ENCODE results near the gene KLK7.
"Not testable (repeated sequence)": the region's sequence is repeated elsewhere in the genome, so short reads cannot be mapped to it uniquely, and the experiment has no call there.

Gene KLK7

DNA sequence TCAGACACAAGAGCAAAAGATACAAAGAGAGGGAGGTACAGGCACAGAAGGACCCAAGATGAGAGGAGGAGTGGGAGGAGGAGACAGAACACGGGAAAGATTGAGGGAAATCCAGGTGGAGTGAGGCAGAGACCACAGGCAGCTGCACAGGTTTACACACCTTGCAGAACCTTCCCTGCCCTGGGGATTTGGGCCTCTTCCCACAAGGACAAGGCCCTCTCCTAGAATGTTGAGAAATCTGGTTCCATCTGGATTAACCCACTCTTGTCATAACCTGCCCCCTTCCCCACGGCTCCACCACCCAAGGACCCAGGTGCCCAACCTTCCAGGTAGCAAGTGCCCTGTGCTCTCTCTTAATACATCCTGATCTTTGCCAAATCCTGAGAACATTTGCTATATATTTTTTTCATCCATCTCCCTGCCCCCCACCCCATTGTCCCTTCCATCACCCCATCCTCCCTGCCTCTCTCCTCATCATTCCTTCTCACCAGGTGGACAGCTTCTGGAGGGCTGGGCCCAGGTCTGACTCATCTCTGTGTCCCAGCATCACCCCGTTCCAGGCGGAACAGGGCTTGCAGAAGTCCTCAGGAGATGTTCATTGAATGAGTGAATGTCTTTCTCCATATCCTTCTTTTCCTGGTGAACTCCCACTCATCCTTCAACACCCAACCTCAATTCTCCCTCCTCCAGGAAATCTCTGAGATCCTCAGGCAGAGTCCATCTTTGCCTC, 26.5 kb upstream of the KLK7 start:
- no peak for DNase-seq (ENCODE audit: low read depth)

DNA sequence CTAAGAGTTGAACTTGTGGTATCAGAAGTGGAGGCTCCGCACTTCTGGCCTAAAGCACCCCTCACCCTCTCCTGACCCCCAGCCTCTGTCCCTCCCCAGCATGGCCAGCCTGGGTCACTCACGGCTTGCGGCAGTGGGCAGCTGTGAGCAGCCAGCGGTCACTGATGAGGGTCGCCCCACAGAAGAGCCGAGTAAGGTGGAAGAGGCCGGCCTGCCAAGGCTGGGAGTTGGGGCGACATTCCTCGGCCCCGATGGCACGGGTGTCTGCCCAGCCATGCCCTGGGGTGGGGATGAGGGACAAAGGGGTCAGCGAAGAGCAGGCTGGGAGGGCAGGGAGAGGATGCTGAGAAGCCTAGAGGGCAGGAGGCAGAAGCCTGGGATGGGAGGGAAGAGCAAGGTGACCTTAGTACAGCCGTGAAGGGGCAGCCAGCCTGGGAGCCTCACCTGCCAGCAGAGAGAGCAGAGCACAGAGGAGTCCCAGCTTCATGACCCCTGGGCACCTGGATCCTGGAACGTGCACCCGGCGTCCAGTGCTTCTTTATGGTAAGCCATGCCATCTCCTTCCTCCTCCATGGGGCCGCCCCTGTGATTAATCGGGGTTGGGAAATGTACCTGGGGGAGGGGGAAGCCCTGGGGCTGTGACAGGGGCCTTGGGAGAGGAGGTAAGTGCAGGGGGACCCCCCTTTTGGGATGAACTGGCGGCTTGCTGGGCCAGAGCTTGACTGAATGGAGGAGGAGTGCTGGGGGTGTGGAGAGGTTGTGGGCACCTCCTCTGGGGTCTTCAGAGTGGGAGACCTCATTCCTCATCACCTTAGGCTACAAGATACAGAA, 25.6 kb upstream of the KLK7 start:
- no peak for DNase-seq (ENCODE audit: low read depth)

DNA sequence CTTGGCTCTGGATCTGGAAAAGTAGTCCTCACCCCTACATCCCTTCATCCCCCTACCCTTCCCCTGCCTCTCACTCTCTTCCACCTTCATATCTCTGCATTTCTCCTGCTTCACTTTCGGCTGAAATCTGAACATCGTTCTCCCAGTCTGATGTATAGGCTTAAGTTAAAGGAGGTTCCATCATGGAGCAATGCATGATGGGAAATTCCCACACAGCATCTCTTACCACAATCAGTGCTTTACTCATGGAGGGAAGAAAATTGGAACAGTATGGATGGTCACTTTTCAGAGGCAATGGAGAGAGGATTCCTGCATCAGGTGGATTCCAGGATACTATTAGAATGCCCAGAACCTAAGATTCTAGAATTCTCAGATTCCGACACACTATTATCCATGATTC, 23.8 kb upstream of the KLK7 start:
- DNase-seq (ENCODE audit: low read depth): no peak

DNA sequence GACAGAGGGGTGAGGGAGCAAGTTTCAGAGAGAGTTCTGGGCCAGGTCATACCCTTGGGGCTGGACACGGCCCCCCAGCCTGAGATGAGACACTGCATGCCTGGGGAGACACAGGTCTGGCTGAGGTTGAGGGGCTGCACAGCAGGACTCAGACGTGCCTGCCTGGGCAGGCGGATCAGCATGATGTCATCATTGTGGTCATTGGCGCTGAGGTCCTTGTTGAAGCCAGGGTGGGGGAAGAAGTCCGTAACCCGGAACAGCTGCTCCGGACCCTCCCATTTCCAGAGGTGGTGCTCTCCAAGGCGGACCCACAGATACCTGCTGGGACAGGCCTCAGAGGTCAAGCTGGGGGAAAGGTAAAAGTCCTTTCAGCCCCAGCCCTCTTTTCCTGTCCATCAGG, 22.7 kb upstream of the KLK7 start:
- DNase-seq (ENCODE audit: low read depth): no peak

DNA sequence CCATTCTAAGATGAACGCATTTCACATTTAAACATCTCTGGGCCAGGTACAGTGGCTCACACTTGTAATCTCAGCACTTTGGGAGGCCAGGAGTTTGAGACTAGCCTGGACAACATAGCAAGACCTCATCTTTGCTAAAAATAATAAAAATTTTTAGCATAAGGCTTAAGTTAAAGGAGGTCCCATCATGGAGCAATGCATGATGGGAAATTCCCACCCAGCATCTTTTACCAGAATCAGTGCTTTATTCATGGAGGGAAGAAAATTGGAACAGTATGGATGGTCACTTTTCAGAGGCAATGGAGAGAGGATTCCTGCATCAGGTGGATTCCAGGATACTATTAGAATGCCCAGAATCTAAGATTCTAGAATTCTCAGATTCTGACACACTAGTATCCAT, 21.5 kb upstream of the KLK7 start:
- DNase-seq (ENCODE audit: low read depth): no peak

DNA sequence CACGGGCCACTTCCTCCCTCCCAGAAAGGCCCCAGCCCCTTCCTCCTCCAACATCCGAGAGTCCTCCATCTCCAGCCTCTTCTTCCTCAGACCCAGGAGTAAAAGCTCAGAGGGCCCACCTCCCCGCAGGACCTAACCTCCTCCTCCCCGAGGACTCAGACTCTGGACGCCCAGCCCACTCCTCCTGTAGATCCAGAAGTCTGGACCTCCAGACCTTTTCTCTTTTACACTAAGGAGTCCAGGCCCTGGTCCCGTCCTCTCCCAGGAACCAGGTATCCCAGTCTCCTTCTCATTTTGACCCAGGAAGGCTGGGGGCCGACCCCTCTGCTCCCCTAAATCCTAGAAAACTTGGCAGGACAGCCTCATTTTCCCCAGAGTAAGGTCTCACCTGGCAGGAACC, 19.6 kb upstream of the KLK7 start:
- no peak for DNase-seq (ENCODE audit: low read depth)

DNA sequence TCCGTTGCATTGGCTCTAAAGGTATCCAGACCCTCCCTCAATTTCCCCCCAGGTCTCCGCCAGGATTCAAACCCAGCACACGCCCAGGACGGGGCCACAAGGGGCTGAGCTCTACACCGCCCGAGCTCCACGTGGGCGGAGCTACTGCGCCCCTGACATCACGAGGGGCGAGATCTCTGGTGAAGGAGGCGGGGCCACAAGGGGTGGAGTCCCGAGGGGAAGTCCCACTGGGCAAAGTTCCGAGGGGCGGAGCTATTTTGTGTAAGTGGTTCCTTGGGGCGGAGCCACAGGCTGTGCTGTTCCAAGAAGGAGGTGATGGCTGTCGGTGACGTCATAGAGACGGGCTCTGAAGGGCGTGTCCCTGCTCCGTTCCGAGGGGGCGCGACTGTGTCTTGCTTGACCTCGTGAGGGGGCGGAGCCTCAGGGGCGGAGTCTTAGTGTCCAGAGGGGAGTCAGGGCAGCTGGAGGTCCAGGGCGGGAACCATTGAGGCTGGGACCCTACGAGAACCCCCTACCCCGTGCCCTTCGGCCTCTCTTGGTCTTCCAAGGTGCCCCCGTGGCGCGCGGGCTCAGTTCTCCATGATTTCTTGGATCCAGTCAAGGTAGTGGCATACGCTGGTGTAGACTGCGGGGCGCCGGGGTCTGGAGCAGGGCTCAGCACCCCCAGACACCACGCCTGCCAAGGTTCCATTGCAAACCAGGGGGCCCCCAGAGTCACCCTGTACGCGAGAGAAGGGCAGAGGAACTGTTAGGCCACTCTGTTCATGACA, 19.0 kb upstream of the KLK7 start:
- no peak for DNase-seq (ENCODE audit: low read depth)

DNA sequence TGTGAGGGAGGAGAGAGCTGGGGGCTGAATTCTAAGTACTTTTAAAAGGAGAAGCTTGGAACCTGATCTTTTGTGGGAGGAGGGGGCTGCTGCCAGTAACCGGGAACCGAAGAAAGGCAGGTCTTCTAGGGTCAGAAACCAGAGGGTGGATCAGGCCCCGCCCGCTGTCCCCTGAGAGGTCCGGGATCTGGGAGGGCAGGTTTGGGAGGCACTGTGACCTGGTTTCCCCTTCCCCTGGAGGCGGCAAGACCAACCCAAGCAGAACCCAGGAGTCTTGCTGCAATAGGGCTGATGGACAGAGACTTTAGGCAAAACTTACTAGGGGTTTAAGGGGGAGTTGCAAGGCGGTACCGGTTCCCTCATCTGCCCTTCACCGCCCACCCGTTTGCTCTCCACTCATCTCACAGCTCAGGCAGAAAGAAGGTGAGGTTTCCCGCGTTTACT, 18.4 kb upstream of the KLK7 start:
- no peak for DNase-seq (ENCODE audit: low read depth)

DNA sequence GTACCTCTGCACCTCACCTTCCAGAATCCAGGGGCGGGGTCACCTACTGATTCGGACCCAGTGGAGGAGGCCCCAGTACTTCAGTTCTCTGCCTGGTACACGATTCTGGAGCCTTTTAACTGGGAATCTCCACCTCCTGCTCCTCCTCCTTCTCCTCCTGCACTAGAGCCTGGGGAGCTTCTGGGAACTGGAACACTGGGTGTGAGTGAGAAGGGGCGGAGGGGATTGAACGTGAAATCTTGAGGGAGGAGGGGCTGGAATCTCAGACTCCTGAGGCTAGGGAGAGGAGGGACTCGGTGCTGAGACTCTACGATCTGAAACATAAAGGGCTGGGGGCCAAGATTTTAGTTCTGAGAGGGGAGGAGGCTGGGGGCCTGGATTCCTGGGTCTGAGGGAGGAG, 17.8 kb upstream of the KLK7 start, which contains the start of gene KLK8:
Gene KLK8 (minus strand): TSS at position 90 of the 400 bp plus-strand sequence. CDS start 437 bp downstream, outside the sequence.
- DNase-seq (ENCODE audit: low read depth): no peak

DNA sequence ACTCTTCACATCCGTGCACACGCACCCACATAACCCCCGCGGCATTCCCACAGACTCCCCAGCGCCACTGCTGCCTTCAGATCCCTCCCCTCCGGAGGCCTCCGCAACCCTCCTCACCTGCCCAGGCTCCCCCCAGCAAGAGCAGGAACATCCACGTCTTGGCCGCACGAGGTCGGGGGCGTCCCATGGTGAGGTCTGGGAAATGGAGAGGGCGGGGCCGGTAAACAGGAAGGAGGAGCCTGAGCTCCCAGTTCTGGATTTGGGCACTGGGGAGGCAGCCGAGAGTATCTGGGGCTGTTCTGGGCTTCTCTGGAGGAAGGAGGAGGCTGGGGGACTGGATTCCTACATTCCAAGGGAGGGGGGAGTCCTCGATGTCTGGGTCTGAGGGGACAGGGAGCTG, 17.3 kb upstream of the KLK7 start:
- no peak for DNase-seq (ENCODE audit: low read depth)

DNA sequence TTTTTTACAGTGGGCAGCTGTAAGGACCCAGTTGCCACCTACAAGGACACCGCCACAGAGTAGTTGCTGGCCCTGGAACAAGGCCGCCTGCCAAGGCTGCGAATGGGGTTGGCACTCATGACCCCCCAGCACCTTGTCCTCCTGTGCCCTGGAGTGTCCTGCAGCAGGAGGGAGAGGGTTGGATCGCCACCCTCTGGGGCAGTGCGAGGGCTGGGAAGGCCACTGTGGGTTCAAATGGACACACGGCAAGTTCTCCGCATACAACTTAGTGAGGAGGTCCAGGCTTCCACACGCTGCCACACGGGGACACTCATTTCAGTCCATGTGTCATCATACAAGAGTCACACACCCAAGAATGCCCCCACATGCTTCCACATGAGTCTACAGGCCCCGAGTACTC, 16.7 kb upstream of the KLK7 start:
- no peak for DNase-seq (ENCODE audit: low read depth)

DNA sequence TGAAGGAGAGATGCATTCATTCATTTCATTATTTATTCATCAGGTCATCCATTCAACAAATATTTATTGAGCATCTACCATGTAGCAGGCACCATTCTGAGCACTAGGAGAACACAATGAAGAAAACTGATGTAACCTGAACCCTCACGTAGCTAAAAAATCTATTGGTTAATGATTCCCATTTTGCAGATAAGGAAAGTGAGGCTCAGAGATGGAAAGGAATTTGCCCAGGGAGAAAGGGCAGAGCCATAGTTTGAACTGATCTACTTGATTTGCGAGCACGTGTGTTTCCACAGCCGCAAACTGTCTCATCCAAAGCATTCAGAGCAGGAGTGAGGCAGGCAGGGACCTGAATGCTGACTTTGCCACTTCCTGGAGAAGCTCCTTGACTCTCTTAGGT, 15.0 kb upstream of the KLK7 start:
- DNase-seq (ENCODE audit: low read depth): no peak

DNA sequence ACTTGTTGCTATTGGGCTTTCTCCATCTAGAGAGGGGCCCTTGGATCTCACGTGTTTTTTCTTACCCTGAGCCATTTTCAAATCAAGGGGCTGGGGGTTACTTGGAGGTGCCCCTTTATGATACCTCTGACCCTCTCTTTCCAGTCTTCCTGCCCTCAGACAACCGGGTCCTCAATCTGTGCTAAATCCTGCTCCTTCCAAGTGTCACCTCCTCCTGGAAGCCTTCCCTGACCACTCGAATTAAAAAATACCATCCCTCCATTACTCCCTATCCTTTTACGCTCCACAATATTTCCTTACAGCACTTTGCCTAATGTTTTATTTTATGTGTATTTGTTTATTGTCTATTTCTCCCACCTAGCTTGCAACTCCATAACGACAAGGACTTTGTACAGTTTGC, 14.3 kb upstream of the KLK7 start:
- no peak for DNase-seq (ENCODE audit: low read depth)

DNA sequence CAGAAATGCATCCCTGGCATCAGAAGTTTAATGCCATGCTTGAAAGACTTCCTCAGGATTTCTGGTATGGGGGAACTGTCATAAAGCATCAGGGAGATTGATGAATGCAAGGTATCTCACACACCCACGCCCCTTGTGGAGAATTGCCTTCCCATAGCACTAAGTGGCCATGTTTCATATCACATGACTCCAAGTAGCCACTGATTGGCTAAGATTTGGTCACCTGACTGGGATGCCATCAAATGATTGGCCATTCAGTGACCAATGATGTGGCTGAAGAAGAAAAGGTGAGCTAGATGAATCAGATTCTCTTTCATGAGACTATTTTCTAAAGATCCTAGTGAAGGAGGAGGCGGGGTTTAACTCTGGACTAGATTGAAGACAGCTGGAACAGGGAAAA, 10.4 kb upstream of the KLK7 start:
- DNase-seq (ENCODE audit: low read depth): no peak

DNA sequence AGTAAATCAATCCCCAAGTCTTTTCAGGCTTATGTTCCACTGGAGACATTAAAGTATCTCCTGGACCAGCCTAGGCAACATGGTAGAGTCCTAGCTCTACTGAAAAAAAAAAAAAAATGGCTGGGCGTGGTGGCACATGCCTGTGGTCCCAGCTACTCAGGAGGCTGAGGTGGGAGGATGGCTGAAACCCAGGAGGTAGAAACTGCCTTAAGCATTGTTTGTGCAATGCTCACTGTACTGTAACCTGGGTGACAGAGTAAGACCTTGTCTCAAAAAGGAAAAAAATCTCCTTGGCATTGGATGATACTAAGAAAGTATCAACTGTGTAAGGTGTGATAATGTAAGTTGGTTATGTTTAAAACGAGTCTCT, 8.9 kb upstream of the KLK7 start:
- DNase-seq (ENCODE audit: low read depth): no peak

DNA sequence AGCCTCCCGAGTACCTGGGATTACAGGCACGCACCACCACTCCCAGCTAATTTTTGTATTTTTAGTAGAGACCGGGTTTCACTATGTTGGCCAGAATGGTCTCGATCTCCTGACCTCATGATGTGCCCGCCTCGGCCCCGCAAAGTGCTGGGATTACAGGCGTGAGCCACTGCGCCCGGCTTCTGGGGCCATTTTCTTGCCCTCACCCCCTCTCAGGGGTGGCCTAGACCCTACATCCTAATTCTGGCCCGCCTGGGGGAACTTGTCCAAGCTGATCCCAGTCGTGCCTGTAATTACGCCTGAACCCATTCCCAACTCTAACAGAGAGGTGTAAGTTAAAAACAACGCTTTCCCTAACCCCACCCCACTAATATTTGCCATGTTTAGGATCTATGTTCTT, 699 bp upstream of the KLK7 start:
- not testable (repeated sequence) for DNase-seq (ENCODE audit: low read depth)

DNA sequence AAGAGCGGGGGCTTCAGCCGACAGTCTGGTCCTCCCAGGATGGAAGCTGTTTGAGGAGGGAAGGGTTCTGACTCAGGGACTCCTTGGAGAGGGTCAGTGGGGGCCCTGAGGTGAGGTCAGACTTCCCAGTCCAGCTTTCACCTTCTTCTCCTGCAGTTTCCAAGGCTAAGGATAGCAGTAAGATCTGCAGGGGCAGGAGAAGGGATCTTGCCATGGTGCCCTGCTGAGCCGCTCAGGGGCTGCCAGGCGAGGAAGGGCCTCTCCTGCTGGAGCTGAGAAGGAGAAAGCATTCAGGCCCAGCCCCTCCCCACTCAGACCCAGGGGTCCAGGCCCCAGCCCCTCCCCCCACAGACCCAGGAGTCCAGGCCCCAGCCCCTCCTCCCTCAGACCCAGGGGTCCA, 1.5 kb downstream of the KLK7 start:
- no peak for DNase-seq (ENCODE audit: low read depth)

DNA sequence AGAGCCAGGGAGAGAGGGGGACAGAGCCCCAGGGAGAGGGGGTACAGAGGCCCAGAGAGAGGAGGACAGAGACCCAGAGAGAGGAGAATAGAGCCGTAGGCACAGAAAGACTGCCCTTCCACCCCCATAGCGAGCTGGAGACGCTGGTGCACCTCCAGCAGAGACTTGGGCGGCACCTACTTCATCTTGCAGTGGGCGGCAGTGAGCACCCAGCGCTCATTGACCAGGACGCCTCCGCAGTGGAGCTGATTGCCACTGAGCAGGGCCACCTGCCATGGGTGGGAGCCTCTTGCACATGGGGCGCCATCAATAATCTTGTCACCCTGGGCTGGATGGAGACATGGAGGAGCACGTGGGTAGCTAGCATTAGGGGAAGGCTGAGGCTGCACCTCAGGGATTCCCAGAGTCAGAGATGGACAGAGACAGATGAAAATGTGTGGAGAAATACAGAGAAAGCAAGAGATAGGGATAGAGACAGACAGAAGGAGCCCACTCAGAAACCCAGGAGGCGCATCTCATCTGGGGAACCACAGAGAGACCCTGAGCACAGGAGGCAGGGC, 2.0 kb downstream of the KLK7 start:
- DNase-seq (ENCODE audit: low read depth): no peak

DNA sequence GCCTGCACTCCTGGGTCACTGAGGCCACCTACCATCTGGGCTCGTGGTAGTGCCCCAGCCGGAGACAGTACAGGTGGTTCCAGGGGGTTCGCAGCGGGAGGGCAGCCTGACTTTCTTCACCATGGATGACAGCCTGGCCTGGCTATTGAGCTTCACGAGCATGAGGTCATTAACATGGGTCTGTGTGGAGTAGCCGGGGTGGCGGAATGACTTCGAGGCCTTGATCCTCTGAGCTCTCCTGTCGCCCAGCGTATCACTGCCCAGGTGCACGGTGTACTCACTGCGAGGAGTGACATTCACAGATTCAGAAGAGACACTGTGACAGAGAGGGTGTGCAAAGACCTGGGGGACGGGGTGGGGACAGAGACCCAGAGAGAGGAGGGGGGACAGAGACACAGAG, 3.5 kb downstream of the KLK7 start:
- no peak for DNase-seq (ENCODE audit: low read depth)

DNA sequence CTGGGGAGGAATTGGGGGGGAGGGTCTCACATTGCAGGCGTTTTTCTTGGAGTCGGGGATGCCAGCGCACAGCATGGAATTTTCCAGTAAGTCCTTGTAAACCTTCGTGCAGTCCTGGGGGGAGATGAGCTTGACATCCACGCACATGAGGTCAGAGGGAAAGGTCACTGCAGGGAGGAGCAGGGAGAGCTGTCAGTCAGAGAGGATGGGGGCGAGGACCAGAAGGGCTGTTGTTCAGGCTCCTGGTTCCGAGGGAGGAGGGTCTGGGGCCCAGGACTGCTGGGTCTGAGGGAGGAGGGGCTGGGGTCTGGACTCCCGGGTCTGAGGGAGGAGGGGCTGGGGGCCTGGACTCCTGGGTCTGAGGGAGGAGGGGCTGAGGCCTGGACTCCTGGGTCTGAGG, 4.0 kb downstream of the KLK7 start:
- DNase-seq (ENCODE audit: low read depth): no peak

DNA sequence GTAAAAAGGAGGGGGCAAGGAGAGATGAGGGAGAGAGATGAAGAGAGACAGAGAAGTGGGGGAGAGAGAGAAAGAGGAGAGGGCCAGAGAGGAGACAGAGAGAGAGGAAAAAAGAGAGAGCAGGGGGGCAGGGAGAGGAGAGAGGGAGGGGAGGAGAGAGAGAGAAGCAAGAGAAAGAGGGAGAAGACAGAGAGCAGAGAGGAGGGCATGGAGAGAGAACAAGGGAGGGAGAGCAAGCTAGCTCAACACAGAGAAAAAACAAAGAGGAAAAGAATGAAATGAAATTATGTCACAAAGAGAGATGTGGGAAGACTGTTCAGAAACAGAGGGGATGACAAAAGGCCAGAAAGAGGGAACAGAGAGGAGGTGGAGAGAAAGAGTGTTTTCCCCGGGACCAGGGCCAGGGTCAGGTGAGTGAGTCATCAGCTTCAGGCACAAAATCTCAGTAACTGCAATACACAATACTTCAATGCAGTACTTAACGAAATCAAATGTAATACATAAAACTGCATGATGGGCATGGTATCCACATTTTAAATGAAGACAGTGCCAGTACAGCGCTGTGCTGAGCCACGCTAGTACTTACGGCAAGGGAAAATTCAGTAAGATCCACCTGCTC, 4.8 kb downstream of the KLK7 start:
- no peak for DNase-seq (ENCODE audit: low read depth)

DNA sequence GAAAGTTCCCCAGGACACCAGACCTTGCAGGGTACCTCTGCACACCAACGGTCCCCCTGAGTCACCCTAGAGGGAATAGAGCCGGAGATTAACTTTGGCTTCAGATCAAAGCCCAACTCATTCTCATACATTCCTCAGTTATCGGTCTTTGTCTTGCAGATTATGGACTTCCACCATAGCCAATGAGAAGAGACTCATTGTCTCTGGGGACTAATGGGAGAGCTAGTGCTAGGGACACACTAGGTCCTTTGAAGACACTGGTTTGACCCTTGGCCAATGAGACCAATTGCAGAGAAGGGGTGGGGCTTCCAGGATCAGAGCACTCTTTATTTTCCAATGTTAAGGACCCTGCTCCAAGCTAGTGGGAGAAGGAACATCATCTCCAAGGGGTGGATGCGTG, 6.1 kb downstream of the KLK7 start:
- no peak for DNase-seq (ENCODE audit: low read depth)
